ENCODE measurements around the gene PRPF40A. TPM values are rescaled to one million over a fixed set of nuclear protein-coding genes. Genes with fewer than 3 reads are reported as not detected.
A peak's percentile ranks its signal among the peaks of the same experiment; 100 is the strongest.

PRPF40A gene
- total and polyA plus RNA-seq, 10 of the 15 experiments (the other 5 are each of a cell fraction or from before 2014, with no cell fraction given), result 97.8 to 197 (median 144) TPM

- TF ChIP-seq TAF1 (IDR thresholded peaks at IDR 0.05; ENCODE audit: borderline replicate concordance, low read depth, low read length), result peak; percentile 84
- TF ChIP-seq CHD4 (IDR thresholded peaks at IDR 0.05), result no peak
- TF ChIP-seq REST (IDR thresholded peaks at IDR 0.05; ENCODE audit: low read depth, low read length), result no peak
- TF ChIP-seq FOXK2 (IDR thresholded peaks at IDR 0.05), result no peak
- no peak for TF ChIP-seq KDM1A (IDR thresholded peaks at IDR 0.05; ENCODE audit: borderline replicate concordance)
- peak; percentile 98 for TF ChIP-seq HDGF (IDR thresholded peaks at IDR 0.05)
- TF ChIP-seq NR2C1 (IDR thresholded peaks at IDR 0.05), result peak; percentile 100
- TF ChIP-seq EED (IDR thresholded peaks at IDR 0.05; ENCODE audit: low read depth), result no peak
- TF ChIP-seq MYC (IDR thresholded peaks at IDR 0.05; ENCODE audit: insufficient read depth, insufficient read length, insufficient replicate concordance, low read length, severe bottlenecking), result no peak
- TF ChIP-seq SIX5 (IDR thresholded peaks at IDR 0.05; ENCODE audit: low read depth, low read length, severe bottlenecking), result peak; percentile 55
- peak; percentile 93 for TF ChIP-seq POLR2A (IDR thresholded peaks at IDR 0.05; ENCODE audit: low read depth, low read length)
- TF ChIP-seq SREBF1 (IDR thresholded peaks at IDR 0.05; ENCODE audit: low read length), result peak; percentile 81
- no peak for TF ChIP-seq ZNF274 (IDR thresholded peaks at IDR 0.05; ENCODE audit: insufficient read depth, insufficient read length)
- TF ChIP-seq CREB1 (IDR thresholded peaks at IDR 0.05; ENCODE audit: low read depth), result peak; percentile 96
- TF ChIP-seq GATAD2B (conservative IDR thresholded peaks at IDR 0.05; ENCODE audit: low read depth), result 0 out of 2 replicates have a peak, but pooled peaks have one; percentile 2
- TF ChIP-seq MEF2B (IDR thresholded peaks at IDR 0.05; ENCODE audit: partially characterized antibody, poor library complexity, severe bottlenecking), result no peak
- no peak for TF ChIP-seq ZSCAN29 (IDR thresholded peaks at IDR 0.05)
Measured at GRCh38 chr2:152717228-152718075, at the start of gene PRPF40A (continued).

Measured in GM12878 (cell line).